22Rv1 (cell line): ENCODE results near the gene GDI2.

Experiments
- CTCF ChIP-seq: fragments of 450-650 bp; IDR thresholded peaks from 2 replicates; pipeline ENCODE4 v1.5.1; 2017; ENCODE audit warnings: mild to moderate bottlenecking
- ZFX ChIP-seq: fragments of 450-650 bp; IDR thresholded peaks from 2 replicates; pipeline ENCODE4 v1.6.1; 2017; ENCODE audit warnings: antibody characterized with exemption, borderline replicate concordance

- no peak for TF ChIP-seq CTCF
- TF ChIP-seq ZFX = no peak
Measured at GRCh38 chr10:5814110-5815107, 1.2 kb upstream of the GDI2 start.
